H1 (cell line): ENCODE measurements around the gene VPS26B. TPM values are rescaled to one million over a fixed set of nuclear protein-coding genes. Genes with fewer than 3 reads are reported as not detected.

Source experiments
- ZNF274 ChIP-seq: IDR thresholded peaks from 2 replicates; pipeline ENCODE4 v1.7.0; 2012; ENCODE audit warnings: low read length, borderline replicate concordance; ENCODE audit errors: extremely low read depth
- polyA plus RNA-seq, 7 experiments: library from polyadenylated mRNA; depleted of rRNA in 3 of 7; stranded (reverse) in 5 of 7; unstranded in 2 of 7; fragments of >200 nt in 5 of 7; fragments of 200-250 nt in 2 of 7; gene quantifications; 1 replicate in 5 of 7; 2 replicates in 1 of 7; 4 replicates in 1 of 7; pipeline versions ENCODE4 v1.2.1 to v1.2.3, GENCODE V29; 2011 to 2013; ENCODE audit warnings: missing spikeins in 2 of 7, mixed read lengths in 2 of 7
- total RNA-seq: library from RNA; stranded (reverse); fragmentation: NEBNext Ultra II Directional; extraction: Animal tissue kit (Norgen Biotek cat#: 25700); gene quantifications from 2 replicates; pipeline ENCODE4 v1.2.1, GENCODE V29; 2021

Gene VPS26B
- total and polyA plus RNA-seq, 2 of the 8 experiments (the other 6 are each of a cell fraction or from before 2014, with no cell fraction given) = 18.3 to 27.0 TPM

DNA sequence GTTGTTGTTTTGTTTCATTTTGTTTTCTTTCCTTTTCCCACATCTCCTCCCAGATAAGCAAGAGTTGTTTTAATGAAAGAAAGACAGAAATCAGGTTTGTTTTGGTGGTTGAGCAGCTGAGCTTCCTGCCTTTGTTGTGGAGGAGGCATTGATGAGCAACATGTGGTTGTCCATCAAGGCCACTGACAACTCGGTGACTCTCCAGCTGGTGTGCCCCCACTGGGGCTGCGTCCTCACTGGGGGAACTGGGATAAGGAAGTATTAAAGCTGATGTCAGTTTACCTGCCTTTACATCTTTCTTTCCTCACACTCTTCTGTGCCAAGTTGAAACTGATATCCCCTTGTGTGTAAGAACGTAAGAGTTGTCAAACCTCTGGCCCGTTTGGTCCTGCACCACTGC lies 5.9 kb downstream of the VPS26B start (continued):
- TF ChIP-seq ZNF274 = no peak
- TF ChIP-seq, all 59 proteins: peak for 0
